CD4-positive, alpha-beta T cell (primary cell): ENCODE results near the gene AMOTL2. TPM values are rescaled to one million over a fixed set of nuclear protein-coding genes. Genes with fewer than 3 reads are reported as not detected.

Source experiments
- ATAC-seq: fragments of 200-7000 bp; cut with Tn5 transposase; one replicate; pipeline ENCODE4 v1.10.0; 2022; ENCODE audit warnings: mild to moderate bottlenecking; ENCODE audit not compliant: poor library complexity
- CTCF ChIA-PET: fragments of 350-600 bp; sonication (Branson Sonifier 250); formaldehyde crosslinking; loops from one replicate; lab custom pipeline; 2021; ENCODE audit warnings: antibody characterized with exemption, inconsistent platforms; lab: Charles Lee
- POLR2A ChIA-PET: fragments of 350-600 bp; sonication (Branson Sonifier 250); formaldehyde crosslinking; loops from one replicate; lab custom pipeline; 2021; ENCODE audit warnings: antibody characterized with exemption, inconsistent platforms; lab: Charles Lee
- DNase-seq, 14 experiments: peaks; one replicate each; pipeline ENCODE4 v3.0.0-alpha.2; 2013 to 2020; ENCODE audit warnings: mixed read lengths in 2 of 14
- H3K27ac ChIP-seq, 2 donors: one replicate each; pipeline versions ENCODE4 v1.5.1 to v1.7.0; 2013; ENCODE audit warnings: low read length in 2 of 2, low read depth in 1 of 2, mild to moderate bottlenecking in 1 of 2
- H3K27me3 ChIP-seq, 2 experiments: 1 replicate in 1 of 2; 2 replicates in 1 of 2; pipeline versions ENCODE4 v1.6.1 to v1.7.0; 2013; ENCODE audit warnings: low read length in 2 of 2, control low read depth in 1 of 2, mild to moderate bottlenecking in 1 of 2, moderate library complexity in 1 of 2; ENCODE audit not compliant: insufficient read depth in 2 of 2, control insufficient read depth in 1 of 2
- H3K36me3 ChIP-seq: one replicate; pipeline ENCODE4 v1.6.1; 2013; ENCODE audit warnings: low read length, control low read depth; ENCODE audit not compliant: insufficient read depth
- H3K4me1 ChIP-seq: one replicate; pipeline ENCODE4 v1.6.1; 2013; ENCODE audit warnings: low read length, control low read depth; ENCODE audit not compliant: insufficient read depth
- H3K4me3 ChIP-seq: one replicate; pipeline ENCODE4 v1.5.1; 2013; ENCODE audit warnings: mild to moderate bottlenecking, low read length, moderate library complexity
- H3K9me3 ChIP-seq, 2 experiments: 1 replicate in 1 of 2; 2 replicates in 1 of 2; pipeline versions ENCODE4 v1.6.1 to v1.7.0; 2013; ENCODE audit warnings: low read length in 2 of 2, mild to moderate bottlenecking in 2 of 2, control low read depth in 1 of 2, moderate library complexity in 1 of 2; ENCODE audit not compliant: control insufficient read depth in 1 of 2, insufficient read depth in 1 of 2
- H3K27ac Mint-ChIP-seq: one replicate; pipeline ENCODE4 v1.8.0; 2020; ENCODE audit warnings: mixed read lengths
- H3K27me3 Mint-ChIP-seq: one replicate; pipeline ENCODE4 v1.8.0; 2021; ENCODE audit warnings: mixed read lengths
- H3K36me3 Mint-ChIP-seq: one replicate; pipeline ENCODE4 v1.8.0; 2021; ENCODE audit warnings: low read depth, mixed read lengths
- H3K4me1 Mint-ChIP-seq: one replicate; pipeline ENCODE4 v1.8.0; 2021; ENCODE audit warnings: low read depth, mixed read lengths
- H3K4me3 Mint-ChIP-seq: one replicate; pipeline ENCODE4 v1.8.0; 2020; ENCODE audit warnings: mild to moderate bottlenecking, mixed read lengths
- H3K9me3 Mint-ChIP-seq: one replicate; pipeline ENCODE4 v1.8.0; 2020; ENCODE audit warnings: mixed read lengths
- CTCF ChIP-seq: fragments of 200-600 bp; IDR thresholded peaks from one replicate; pipeline ENCODE4 v1.8.0; 2022; ENCODE audit warnings: antibody characterized with exemption, mild to moderate bottlenecking
- intact Hi-C, 2 experiments: fragments of 100-400 bp; cut with DNase I in 1 of 2; cut with micrococcal nuclease in 1 of 2; formaldehyde crosslinking; loops; one replicate each; pipeline versions ENCODE4 v1.15.1 to v1.9.0; 2023 to 2025; cut with DNase I, micrococcal nuclease
- total RNA-seq, 174 experiments: library from RNA in 2 of 174; stranded (reverse) in 2 of 174; gene quantifications; one replicate each; pipeline ENCODE4 v1.2.3 and lab custom pipeline; 2021 to 2026

The AMOTL2 gene
- total RNA-seq, 2 experiments from 2014 or later, result not detected

- H3K27me3 ChIP-seq, result no peaks in the 10 kb centered on the region
- H3K36me3 Mint-ChIP-seq, result no peaks in the 10 kb centered on the region
- POLR2A ChIA-PET, result no interaction called here
- peaks cover 21% of the 10 kb centered on the region for H3K4me1 ChIP-seq
- TF ChIP-seq CTCF, result no peak
- peaks cover 18% of the 10 kb centered on the region for H3K4me1 Mint-ChIP-seq
- H3K4me3 Mint-ChIP-seq, result no peak overlapping the region
- ATAC-seq (no peak), DNase-seq (no peak)
- peaks cover 0 to 6% of the 10 kb centered on the region in 2 experiments for H3K9me3 ChIP-seq
- H3K36me3 ChIP-seq, result no peaks in the 10 kb centered on the region
- H3K27ac ChIP-seq, result no peak overlapping the region
- H3K27ac Mint-ChIP-seq, result no peak overlapping the region
- no peaks in the 10 kb centered on the region for H3K9me3 Mint-ChIP-seq
- no peak overlapping the region for H3K4me3 ChIP-seq
- no peaks in the 10 kb centered on the region for H3K27me3 Mint-ChIP-seq
- intact Hi-C loops, result no loop called here
- CTCF ChIA-PET, result no interaction called here
These were observed 14.2 kb downstream of the AMOTL2 start for GRCh38 chr3:134360046-134360445.

DNA sequence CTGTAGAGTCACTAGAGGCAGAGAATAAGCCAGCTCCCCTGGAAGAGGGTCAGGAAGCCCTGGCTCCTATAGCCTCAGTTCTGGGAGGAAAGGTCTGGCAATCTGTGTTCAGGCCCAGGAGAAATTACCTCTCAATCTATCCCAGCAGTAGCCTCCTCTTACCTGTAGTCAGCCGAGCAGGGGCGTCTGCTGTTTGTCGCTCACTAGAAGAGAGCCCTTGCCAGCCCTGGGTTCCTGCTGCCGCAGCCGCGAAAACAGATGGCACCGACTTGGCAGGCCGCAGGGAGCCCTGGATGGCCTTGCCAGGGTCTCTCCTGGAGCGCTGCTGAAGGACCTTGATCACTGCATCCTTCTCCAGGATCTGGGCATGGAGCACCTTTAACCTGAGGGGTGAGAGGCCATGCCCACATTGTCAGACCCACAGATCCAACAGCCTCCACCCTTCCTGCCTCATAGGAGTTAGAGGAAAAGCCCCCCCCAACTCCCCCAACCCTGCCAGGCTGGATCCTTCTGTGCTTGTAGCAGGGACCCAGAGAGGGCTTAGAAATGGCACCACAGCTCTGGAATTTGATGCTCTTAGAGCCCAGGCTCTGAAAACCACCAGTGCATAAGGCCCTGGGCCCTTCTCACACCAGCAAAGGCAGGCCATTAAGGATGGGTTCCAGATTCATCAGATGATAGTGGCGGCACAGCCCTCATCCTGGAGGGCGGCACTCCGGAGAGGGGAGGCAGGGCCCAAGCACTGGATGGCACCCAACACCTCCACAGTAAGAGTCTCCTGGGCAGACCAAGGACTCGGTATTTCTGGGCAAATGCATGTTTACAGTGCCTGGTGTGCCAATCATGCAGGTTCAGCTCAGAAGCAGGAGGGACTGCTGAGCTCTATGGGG, 14.9 kb downstream of the AMOTL2 start:
- ChIA-PET CTCF (no interaction called here), POLR2A (no interaction called here)
- TF ChIP-seq CTCF, result no peak
- Mint-ChIP-seq H3K9me3 (no peaks in the 10 kb centered on the region), H3K4me3 (no peak overlapping the region), H3K4me1 (peaks cover 11% of the 10 kb centered on the region), H3K36me3 (no peaks in the 10 kb centered on the region), H3K27me3 (no peaks in the 10 kb centered on the region), H3K27ac (no peak overlapping the region)
- DNase-seq (no peak), ATAC-seq (no peak)
- Histone ChIP-seq H3K36me3 (no peaks in the 10 kb centered on the region), H3K4me1 (peaks cover 14% of the 10 kb centered on the region), H3K9me3 (peaks cover 0 to 6% of the 10 kb centered on the region in 2 experiments), H3K27me3 (no peaks in the 10 kb centered on the region), H3K27ac (no peak overlapping the region), H3K4me3 (no peak overlapping the region)
- intact Hi-C loops, result loop anchor here in 1 of 2 experiments (5.0 kb wide), 1 partner anchor 113 kb away; no protein-coding TSS in a partner anchor

DNA sequence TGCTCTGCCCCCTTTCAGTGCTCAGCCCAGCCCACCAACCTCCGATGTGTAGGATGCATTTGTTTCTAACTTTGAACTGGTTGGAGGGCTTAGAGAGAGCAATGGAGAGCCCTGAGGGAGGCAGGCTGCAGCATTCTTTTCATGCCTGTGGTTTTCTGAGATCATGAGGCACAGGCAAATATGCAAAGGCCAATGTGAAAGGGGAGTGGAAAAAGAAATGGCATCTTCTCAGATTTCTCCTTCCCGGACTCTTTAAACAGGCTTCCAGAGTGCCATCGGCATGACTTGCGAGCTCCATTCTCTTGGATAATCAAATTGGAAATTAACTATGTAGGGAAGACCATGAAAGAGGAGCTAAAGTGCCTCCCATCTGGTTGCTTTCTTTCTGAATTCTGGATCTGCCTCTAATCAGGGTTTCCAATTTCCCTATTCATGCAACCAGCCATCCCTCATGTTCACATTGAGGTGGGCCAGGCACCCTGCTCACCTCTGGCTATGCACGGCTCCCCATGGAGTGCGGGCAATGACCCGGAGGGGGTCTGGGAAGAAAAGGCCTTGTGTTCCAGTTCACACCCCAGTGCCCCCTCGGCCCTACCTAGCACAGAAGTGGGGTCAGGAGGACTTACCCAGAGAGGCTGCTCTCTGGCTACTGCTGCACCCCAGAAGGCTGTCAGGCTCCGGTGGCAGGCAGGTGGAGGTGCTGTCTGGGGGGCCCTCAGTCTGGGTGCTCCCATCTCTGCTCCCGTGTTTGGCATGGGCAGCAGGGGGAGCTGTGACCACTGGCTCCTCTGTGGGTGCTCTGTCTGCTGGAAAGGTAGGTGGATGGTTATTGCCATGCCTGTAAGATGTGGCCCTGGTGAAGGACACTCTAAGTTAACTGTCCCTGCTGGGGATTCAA, 16.1 kb downstream of the AMOTL2 start:
- DNase-seq (peak in 3 of 14 experiments; percentile 11 to 32 (median 29)), ATAC-seq (no peak)
- H3K9me3 Mint-ChIP-seq, result no peaks in the 10 kb centered on the region
- H3K36me3 Mint-ChIP-seq, result no peaks in the 10 kb centered on the region
- no peak overlapping the region for H3K27ac Mint-ChIP-seq
- Histone ChIP-seq H3K9me3 (no peaks in the 10 kb centered on the region), H3K4me1 (peaks cover 2% of the 10 kb centered on the region), H3K27ac (no peak overlapping the region), H3K36me3 (no peaks in the 10 kb centered on the region), H3K4me3 (no peak overlapping the region), H3K27me3 (no peaks in the 10 kb centered on the region)
- H3K27me3 Mint-ChIP-seq, result no peaks in the 10 kb centered on the region
- POLR2A ChIA-PET, result no interaction called here
- H3K4me1 Mint-ChIP-seq, result peaks cover 3% of the 10 kb centered on the region
- no peak for TF ChIP-seq CTCF
- CTCF ChIA-PET, result no interaction called here
- intact Hi-C loops, result loop anchor here in 1 of 2 experiments (5.0 kb wide), 1 partner anchor 114 kb away; no protein-coding TSS in a partner anchor
- no peak overlapping the region for H3K4me3 Mint-ChIP-seq
